Measurements from ENCODE around the gene COIL.

Gene COIL

DNA sequence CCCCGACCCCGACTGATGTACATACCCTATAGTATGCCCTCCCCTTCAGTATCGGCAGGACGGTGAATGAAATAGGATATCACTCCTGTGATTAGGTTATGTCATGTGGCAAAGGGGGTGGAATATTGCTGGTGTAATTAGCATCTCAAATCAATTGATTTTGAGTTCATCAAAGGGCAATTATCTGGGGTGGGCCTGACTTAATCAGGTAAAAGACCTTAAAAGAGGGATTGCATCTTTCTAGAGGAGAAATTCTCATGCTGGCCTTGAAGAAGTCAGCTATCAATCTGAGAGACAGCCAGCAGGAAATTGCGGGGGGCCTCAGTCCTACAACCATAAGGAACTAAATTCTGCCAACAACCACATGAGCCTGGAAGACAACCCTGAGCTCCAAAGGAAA lies 57.3 kb downstream of the COIL start:
- no peak for DNase-seq

DNA sequence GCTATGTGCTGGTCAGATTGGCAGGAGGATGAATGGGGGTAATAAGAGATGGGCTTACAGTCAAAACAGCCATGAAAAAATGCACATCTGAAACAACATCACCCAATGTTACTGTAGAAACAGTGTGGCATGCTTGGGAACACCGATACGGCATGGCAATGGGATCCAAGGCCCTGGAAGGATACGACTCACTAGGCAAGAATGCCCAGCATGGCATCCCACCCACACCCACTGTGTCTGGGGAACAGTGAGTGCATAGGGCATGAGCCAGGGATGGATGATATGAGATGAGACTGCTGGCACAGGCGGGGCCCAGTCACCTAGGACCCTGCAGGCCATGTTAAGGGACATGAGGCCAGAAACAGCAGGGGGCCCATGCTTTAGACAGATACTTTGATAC lies 58.5 kb downstream of the COIL start:
- no peak for DNase-seq

DNA sequence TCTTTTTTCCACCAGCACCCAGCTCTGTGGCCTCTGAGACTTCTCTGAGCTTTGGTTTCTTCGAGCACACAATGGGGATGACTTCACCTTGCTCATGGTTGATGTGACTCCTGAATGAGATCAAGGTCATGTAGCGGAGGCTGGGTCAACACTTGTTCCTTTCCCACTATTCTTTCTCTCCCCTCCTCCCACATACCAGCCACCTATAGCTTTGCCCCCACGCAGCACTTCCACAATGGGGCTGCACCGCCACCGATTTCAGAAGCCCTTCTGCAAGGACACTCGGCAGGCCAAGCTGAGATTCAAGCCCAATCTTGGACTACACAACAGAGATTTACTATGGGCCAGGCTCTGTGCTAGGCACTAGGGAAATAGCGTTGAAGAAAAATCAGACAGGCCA lies 61.4 kb downstream of the COIL start:
- DNase-seq: no peak

GRCh38 chr17:56898874-56899273 lies 62.0 kb downstream of the COIL start:
- no peak for DNase-seq

DNA sequence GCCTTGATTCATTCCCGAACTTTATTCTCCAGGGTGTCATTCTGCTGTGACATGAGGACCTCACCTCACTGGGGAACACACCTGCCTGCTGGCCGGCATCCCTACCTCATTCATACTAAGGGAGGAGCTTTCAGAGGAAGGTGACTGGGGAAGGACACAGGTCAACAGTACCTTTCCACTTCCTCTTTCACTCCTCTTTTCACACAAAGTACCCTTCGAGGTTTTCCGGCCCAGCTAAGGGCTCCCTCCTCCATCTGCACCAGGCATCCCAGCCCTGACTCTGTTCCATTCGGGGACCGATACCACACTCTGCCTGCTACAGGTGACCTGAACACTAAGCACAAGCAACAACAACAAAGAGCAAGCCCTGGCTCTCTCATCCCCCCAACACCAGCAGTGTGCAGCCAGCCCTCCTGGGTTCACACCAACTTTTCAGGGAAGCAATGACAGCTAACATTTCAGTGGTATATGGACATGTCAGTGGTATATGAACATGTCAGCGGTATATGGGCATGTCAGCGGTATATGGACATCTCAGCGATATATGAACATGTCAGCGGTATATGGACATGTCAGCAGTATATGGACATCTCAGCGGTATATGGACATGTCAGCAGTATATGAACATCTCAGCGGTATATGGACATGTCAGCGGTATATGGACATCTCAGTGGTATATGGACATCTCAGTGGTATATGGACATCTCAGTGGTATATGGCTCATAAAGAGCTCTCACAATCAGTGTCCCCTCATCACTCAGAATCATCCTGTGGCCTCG lies 63.0 kb downstream of the COIL start:
- no peak for DNase-seq

GRCh38 chr17:56896968-56897359 lies 63.9 kb downstream of the COIL start:
- no peak for DNase-seq

DNA sequence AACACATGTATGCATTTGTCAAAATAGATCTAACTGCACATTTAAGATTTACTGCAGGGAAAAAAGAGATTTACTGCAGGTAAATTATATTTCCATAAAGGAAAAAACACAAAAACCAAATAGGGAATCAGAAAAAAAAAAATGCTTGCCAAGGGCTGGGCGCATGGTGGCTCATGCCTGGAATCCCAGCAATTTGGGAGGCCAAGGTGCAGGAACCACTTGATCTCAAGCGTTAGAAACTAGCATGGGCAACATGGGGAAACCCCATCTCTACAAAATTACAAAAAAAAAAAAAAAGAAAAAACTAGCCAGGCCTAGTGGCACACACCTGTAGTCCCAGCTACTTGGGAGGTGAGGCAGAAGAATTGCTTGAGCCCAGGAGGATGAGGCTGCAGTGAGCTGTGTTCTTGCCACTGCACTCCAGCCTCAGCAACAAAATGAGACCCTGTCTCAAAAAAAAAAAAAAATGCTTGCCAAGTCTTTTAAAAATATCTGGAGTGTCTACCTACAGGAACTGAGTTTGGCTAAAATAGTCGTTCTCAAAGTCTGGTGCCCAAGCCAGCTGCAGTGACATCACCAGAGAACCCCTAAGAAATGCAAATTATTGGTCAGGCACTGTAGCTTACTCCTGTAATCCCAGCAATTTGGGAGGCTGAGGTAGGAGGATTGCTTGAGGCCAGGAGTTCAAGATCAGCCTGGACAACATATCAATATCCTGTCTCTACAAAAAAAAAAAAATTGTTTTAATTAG lies 64.5 kb downstream of the COIL start:
- no peak for DNase-seq

- DNase-seq: no peak
Measured at GRCh38 chr17:56894859-56895455, 65.9 kb downstream of the COIL start.

DNA sequence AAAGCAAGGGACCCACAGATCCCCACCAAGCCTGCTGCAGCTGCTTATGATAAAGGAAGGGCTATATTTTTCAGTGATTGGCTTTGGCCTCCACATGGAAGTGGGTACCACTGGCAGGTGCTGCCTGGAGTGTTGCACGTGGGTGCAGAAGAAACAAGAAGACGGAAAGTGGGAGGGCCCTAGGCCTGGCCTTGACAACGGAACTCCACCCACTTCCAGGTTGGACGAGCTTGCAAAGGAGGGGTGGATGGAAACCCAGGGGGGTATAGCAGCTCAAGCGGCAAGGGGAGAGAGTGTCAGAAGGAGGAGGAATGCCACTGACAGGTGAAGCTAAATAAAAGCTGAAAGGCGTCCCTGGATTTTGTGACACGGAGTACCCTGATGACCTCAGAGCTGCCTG lies 67.3 kb downstream of the COIL start:
- DNase-seq: no peak

DNA sequence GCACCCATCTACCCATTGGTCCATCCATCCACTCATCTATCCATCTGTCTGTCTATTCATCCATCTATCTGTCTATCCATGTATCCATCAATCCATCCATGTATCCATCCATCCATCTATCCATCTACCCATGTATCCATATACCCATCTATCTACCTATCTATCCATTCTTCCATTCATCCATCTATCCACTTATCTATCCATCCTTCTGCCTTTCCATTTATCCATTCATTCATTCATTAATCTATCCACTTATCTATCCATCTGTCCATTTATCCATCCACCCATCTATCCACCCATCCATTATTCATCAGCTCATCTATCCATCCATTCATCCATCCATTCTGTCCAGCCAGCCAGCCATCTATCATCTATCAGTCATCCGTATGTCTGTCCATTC lies 68.5 kb downstream of the COIL start:
- no peak for DNase-seq

GRCh38 chr17:56891751-56892150 lies 69.1 kb downstream of the COIL start:
- DNase-seq: peak; percentile 33

DNA sequence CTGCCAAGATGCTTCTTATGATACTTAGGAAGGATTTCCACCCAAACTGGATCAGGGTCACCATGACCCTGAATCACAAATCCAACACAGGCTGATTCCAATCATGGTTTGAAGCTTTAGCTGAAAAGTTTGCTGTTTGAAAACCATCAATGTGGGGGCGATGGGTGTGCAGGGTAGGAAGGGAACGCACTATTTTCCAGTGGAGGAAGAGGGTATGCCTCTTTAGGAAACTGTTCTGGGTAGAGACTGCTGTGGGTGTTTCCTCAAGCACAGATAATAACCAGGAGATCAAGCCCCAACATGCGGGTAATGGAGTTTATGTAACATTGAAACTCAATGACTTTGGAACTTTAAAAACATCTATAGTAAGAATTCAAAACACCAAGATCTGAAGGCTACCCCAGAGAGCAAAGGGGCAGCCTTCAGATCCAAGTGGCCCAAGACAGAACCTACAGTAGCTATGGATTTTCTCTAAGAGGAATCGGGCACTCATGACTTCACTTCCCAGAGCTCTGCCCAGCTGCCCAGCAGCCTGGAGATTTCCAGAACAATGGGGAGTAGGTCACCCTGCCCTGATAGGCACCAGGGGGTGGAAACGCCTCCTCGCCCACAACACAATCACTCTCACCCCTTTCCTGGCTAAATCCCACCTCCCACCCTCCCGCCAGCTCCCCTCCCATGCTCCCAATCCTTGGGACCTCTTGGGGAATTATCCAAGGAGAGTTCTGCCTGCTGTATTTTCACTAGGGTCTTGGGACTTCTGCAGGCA lies 69.8 kb downstream of the COIL start:
- no peak for DNase-seq

GRCh38 chr17:56890390-56890789 lies 70.5 kb downstream of the COIL start:
- DNase-seq: no peak

All from effector CD4-positive, alpha-beta T cell (primary cell).